ENCODE data around the gene LDLRAD3.
"Not testable (repeated sequence)": the region's sequence is repeated elsewhere in the genome, so short reads cannot be mapped to it uniquely, and the experiment has no call there.

Gene LDLRAD3

DNA sequence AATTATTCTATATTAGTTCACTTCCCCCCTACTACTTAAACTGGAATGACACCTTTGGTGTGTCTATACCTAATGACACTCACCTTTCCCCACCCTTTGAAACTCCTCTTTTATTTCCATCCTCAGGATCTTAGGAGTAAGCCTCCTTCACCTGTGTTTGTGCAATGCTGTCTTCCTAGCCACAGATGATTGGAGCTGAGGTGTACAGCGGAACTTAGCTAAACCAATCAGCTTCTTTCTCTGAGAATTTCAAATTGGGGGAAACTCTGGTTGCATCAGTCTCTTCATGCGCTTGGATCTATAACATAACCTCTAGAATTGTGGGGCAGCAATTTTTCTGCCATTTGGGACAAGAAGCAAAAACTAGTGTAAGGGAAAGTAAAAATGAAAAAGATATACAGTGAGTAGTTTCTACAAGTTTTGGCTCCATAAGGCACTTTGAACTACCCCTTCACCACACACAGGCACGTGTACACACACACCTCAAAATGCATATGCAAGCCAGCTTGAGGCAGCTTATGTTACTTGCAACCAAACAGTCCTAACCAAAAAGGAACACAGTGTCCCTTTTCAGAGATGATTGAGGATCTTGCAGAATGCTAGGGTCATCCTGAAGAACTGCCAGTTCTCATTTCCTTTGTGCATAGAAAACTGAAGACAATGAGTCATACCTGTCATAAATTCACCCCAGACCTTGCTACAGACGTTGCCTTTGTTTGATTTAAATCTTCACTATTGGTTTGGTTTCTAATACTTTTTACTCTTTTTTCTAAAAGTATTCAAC is 36.0 kb upstream of the LDLRAD3 start:
- TF ChIP-seq, protein P1, sequence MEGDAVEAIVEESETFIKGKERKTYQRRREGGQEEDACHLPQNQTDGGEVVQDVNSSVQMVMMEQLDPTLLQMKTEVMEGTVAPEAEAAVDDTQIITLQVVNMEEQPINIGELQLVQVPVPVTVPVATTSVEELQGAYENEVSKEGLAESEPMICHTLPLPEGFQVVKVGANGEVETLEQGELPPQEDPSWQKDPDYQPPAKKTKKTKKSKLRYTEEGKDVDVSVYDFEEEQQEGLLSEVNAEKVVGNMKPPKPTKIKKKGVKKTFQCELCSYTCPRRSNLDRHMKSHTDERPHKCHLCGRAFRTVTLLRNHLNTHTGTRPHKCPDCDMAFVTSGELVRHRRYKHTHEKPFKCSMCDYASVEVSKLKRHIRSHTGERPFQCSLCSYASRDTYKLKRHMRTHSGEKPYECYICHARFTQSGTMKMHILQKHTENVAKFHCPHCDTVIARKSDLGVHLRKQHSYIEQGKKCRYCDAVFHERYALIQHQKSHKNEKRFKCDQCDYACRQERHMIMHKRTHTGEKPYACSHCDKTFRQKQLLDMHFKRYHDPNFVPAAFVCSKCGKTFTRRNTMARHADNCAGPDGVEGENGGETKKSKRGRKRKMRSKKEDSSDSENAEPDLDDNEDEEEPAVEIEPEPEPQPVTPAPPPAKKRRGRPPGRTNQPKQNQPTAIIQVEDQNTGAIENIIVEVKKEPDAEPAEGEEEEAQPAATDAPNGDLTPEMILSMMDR (IDR thresholded peaks at IDR 0.05; ENCODE audit: insufficient read depth, low read depth, low read length, missing control alignments): no peak
- H3K4me3 ChIP-seq (ENCODE audit: low read length): no peak overlapping the region
- DNase-seq (ENCODE audit: low read depth): peak; percentile 65

DNA sequence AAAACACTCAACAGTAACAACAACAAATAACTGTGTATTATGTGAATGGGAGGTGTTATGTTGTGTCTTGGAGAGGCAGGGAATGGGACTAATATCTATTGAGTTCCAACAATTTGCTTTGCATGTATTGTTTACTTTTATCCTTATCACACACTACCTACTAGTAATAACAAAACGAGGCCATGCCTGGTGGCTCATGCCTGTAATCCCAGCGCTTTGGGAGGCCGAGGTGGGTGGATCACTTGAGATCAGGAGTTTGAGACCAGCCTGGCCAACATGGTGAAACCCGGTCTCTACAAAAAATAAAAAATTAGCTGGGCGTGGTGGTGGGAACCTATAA is 35.5 kb upstream of the LDLRAD3 start:
- not testable (repeated sequence) for DNase-seq (ENCODE audit: low read depth); H3K4me3 ChIP-seq (ENCODE audit: low read length)

DNA sequence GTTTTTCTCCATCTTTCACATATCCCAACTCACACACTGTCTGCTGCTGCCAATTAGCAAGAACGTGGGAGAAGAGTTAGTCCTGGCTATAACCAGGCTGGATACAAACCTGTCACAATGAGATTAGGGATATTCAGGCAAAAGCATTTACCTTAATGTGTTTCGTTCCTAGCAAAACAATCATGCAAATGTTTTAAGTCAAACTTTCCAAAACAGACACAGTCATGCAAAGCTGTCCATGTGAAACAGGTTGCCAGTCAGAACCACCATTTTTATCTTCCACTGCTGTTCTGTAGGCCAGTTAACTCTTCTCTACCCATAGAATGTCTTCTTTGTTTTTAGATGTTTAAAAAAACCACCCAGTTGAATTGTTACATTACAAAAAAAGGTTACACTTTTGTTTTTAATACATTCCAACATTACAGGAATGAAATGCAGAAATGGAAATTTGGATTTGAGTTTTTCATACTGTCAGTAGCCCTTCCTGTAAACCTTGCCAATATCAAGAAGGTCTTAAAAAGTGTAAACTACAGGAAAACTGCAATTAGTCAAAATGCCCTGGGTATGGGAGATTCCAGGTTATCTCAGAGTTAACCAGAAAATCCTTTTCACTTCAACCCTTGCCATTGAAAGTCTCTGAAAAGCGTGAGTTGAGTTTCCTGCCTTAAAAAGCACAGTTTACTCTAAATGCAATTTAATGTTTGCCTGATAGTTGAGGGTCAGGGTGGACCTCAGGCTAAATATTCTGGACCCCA is 34.2 kb upstream of the LDLRAD3 start:
- DNase-seq (ENCODE audit: low read depth): no peak
- TF ChIP-seq, protein P1 (IDR thresholded peaks at IDR 0.05; ENCODE audit: insufficient read depth, low read depth, low read length, missing control alignments): no peak
- H3K4me3 ChIP-seq (ENCODE audit: low read length): no peak overlapping the region

DNA sequence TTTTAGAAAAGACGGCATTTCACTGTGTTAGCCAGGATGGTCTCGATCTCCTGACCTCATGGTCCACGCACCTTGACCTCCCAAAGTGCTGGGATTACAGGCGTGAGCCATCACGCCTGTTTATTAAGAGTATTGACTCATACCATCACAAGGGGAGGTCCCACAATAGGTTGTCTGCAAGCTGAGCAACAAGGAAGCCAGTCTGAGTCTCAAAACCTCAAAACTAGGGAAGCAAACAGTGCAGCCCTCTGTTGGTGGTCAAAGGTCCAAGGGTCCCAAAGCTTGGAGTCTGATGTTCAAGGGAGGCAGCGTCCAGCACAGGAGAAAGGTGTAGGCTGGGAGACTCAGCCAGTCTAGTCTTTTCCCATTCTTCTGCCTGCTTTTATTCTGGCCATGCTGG is 32.8 kb upstream of the LDLRAD3 start:
- DNase-seq (ENCODE audit: low read depth): peak; percentile 50
- TF ChIP-seq, protein P1 (IDR thresholded peaks at IDR 0.05; ENCODE audit: insufficient read depth, low read depth, low read length, missing control alignments): no peak

DNA sequence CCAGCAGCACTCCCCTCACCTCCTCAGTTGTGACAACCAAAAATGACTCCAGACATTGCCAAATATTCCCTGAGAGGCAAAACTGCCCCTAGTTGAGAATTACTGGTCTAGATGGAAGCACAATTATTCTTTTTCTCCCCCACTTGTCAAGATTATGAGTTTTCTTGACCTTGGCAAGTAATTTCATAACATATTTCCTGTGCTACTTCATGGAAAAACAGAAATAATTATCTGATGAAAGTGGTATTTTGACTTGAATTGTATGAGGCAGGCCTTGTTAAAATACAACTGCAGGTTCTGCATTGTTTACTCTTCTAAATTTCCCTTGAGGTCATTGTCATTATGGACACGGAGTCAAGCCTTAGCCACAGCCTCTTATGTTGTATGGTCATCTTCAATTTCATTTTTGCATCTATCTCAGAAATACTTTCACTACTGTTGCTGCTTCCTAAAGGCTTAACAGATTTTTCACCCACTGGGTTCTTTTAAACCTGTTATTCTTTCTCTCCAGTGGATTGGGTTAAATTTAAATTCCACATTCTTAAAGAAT is 32.2 kb upstream of the LDLRAD3 start:
- no peak overlapping the region for H3K4me3 ChIP-seq (ENCODE audit: low read length)

More for the DNA sequence above, 32.8 kb upstream of the LDLRAD3 start:
- H3K4me3 ChIP-seq (ENCODE audit: low read length): no peak overlapping the region

DNA sequence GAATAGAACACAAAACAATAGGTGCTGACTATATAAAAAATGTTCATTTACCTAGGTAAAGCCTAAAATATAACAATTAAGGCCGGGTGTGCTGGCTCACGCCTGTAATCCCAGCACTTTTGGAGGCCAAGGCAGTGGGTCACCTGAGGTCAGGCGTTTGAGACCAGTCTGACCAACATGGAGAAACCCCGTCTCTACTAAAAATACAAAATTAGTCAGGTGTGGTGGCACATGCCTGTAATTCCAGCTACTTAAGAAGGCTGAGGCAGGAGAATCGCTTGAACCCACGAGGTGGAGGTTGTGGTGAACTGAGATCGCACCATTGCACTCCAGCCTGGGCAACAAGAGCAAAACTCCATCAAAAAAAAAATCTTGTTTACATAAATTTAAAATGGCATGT is 31.4 kb upstream of the LDLRAD3 start:
- DNase-seq (ENCODE audit: low read depth); H3K4me3 ChIP-seq (ENCODE audit: low read length): not testable (repeated sequence)

More for the DNA sequence above, 32.2 kb upstream of the LDLRAD3 start:
- TF ChIP-seq, protein P1 (IDR thresholded peaks at IDR 0.05; ENCODE audit: insufficient read depth, low read depth, low read length, missing control alignments): no peak
- DNase-seq (ENCODE audit: low read depth): no peak

DNA sequence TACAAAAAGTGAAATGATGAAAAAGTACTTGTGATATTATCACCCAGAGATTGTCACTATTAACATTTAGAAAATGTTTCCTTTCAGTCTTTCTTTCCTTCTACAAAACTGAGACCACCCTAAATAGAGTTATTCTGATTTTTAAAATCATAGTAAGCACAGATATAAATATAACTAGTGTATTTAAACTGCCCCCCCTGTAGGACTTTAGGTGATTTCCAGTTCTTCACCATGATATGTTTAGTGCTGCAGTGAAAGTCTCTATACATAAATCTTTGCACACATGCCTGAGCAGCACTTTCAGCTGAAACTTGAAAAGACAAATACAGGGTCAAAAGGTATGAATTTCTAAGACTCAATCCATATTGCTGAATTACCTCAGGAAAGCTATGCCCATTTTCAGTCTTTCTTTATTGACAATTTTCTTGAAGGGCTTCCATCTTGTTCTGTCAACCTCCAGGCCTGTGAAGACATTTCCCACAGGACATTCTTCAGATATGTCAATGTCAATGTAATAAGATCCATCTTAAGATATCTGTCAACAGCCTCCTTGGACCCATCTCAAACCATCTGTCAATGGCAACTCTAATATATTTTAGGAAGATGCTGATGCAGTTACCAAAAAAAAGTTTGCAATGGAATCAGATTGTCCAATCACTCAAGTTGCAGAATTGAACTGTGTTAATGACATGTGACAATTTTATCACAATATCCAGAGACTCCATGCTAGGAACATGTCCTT is 30.8 kb upstream of the LDLRAD3 start:
- TF ChIP-seq, protein P1 (IDR thresholded peaks at IDR 0.05; ENCODE audit: insufficient read depth, low read depth, low read length, missing control alignments): no peak
- no peak for DNase-seq (ENCODE audit: low read depth)
- H3K4me3 ChIP-seq (ENCODE audit: low read length): no peak overlapping the region
